ENCODE measurements around the gene CCDC51.
"Not testable (repeated sequence)": the region's sequence is repeated elsewhere in the genome, so short reads cannot be mapped to it uniquely, and the experiment has no call there.

The CCDC51 gene

GRCh38 chr3:48465531-48466378 is 25.8 kb upstream of the CCDC51 start:
- peak; percentile 83 for DNase-seq

- no peak for DNase-seq
Observed at GRCh38 chr3:48465237-48465530, 25.3 kb upstream of the CCDC51 start.

DNA sequence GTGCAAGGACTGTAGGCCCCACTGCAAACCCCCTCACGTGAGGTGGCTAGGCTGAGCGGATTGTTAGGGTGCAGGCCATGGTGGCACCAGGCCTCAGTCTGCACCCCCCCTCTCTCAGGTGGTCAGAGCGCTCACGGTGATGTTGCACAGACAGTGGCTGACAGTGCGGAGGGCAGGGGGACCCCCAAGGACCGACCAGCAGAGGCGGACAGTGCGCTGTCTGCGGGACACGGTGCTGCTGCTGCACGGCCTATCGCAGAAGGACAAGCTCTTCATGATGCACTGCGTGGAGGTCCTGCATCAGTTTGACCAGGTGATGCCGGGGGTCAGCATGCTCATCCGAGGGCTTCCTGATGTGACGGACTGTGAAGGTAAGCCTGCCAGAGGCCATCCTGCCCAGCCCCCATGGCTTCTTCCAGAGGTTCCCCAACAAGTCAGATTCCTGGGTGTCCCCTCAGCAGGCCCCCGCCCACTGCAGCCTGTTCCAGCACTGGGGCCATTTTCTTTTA is 24.8 kb upstream of the CCDC51 start:
- DNase-seq: no peak

DNA sequence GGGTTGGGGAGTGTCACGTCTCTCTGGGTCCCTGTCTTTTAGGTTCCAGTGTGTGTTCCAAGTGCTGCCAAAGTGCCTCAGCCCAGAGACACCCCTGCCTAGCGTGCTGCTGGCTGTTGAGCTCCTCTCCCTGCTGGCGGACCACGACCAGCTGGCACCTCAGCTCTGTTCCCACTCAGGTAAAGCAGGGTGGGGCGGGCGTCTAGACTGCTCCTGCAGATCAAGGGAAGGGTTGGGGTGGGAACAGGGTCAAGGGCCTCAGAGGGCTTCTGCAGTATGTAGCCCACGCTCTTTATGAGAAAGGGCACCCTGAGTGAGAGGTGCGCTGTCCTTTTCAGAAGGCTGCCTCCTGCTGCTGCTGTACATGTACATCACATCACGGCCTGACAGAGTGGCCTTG is 23.8 kb upstream of the CCDC51 start:
- no peak for DNase-seq

GRCh38 chr3:48461767-48462166 is 21.8 kb upstream of the CCDC51 start:
- not testable (repeated sequence) for DNase-seq

DNA sequence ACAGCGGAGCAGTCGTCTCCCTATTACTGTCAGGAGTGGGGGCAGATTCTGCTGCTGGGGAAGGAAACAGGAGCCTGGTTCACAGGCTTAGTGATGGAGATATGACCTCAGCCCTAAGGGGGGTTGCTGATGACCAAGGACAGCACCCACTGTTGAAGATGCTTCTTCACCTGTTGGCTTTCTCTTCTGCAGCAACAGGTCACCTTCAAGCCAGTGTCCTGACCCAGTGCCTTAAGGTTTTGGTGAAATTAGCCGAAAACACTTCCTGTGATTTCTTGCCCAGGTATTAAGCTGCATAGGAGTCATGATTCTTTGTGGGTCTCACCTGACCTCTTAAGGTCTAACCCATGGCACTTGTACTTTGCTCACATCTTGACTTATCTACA is 20.6 kb upstream of the CCDC51 start:
- no peak for DNase-seq

DNA sequence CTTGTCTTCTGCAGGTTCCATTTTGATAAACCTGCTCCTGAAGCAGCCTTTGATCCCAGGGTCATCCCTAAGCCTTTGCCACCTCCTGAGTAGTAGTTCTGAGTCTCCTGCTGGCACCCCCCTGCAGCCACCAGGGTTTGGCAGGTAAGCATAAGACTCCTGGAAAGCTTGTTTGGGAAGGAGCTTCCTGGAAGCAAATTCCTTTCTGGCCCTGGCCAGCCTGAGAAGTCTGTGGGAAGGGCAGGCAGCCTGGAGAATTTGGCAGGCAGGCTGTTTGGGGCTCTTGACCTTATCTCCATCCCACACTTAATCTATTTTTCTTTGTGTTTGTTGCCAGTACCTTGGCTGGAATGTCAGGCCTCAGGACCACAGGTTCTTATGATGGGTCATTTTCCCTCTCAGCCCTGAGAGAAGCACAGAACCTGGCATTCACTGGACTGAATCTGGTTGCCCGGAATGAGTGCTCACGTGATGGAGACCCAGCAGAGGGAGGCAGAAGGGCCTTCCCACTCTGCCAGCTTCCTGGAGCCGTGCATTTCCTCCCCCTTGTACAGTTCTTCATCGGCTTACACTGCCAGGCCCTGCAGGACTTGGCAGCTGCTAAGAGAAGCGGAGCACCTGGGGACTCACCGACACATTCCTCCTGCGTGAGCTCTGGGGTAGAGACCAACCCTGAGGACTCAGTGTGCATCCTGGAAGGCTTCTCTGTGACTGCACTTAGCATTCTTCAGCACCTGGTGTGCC is 20.0 kb upstream of the CCDC51 start:
- DNase-seq: no peak

DNA sequence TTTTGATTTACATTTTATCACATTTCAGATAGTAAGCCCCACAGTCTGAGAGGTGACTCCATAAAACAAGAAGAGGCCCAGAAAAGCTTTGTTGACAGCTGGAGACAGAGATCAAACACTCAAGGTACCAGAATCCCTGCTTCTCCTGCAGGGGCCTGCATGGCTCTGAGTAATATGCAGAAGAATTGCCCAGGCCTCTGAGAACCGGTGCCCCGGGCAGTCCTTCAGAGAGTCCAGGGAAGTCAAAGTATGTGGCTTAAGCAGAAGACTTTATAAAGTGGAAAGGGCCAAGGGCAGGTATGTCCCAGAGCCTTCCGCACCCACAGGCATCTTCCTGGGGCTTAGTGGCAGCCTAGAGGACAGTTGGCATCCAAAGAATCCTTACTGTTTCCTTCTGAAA is 19.4 kb upstream of the CCDC51 start:
- no peak for DNase-seq

GRCh38 chr3:48456456-48456855 is 16.5 kb upstream of the CCDC51 start:
- no peak for DNase-seq

- DNase-seq: no peak
Observed at GRCh38 chr3:48451270-48451669, 11.4 kb upstream of the CCDC51 start.

DNA sequence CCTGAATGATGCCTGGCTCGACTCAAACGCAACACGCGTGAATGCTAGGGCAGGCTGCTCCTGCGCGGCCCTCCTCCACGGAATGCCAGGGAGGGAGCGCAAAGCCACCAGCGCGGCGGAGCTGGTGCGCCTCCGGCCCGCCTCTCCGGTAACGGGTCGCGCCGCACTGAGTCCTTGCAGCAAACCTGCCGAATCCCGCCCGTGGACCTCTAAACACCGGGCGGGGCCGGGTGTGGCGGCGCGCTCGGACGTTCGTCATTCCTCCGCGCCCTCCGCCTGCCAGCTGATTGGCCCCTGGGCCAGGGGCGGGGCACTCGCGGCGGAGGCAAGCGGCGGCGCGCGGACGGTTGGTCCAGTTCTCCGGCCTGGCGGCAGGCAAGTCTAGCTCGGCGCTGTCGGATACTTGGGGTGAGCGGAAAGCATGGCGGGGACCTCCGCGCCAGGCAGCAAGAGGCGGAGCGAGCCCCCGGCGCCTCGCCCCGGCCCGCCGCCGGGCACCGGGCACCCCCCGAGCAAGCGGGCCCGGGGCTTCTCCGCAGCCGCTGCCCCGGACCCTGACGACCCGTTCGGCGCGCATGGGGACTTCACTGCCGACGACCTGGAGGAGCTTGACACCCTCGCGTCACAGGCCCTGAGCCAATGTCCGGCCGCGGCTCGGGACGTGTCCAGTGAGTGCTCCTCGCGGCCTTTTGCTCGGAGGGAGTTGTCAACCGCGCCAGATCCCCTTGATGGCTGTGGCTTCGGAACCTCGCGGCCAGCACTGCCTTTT is 6.7 kb upstream of the CCDC51 start, which contains the start of gene ATRIP:
Gene ATRIP (plus strand): TSS at position 313 of the 769 bp plus-strand sequence. CDS start 109 bp downstream, at position 422.
- peak; percentile 69 for DNase-seq

GRCh38 chr3:48446043-48446424 is 6.1 kb upstream of the CCDC51 start:
- no peak for DNase-seq

GRCh38 chr3:48445277-48445882 is 5.5 kb upstream of the CCDC51 start:
- no peak for DNase-seq

DNA sequence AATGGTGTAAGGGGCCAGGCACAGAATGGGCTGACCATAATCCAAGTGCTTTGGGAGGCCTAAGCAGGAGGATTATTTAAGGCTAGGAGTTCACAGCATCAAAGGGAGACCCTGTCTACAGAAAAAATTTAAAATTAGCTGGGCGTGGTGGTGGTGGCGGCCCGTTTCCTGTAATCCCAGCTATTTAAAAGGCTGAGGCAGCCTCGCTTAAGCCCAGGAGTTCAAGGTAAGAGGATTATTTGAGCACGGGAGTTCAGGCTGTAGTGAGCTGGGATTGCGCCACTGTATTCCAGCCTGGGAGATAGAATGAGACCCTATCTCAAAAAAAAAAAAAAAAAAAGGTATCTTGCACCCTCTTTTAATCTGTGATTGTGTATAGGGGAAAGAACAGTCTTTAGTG is 2.0 kb upstream of the CCDC51 start:
- no peak for DNase-seq

DNA sequence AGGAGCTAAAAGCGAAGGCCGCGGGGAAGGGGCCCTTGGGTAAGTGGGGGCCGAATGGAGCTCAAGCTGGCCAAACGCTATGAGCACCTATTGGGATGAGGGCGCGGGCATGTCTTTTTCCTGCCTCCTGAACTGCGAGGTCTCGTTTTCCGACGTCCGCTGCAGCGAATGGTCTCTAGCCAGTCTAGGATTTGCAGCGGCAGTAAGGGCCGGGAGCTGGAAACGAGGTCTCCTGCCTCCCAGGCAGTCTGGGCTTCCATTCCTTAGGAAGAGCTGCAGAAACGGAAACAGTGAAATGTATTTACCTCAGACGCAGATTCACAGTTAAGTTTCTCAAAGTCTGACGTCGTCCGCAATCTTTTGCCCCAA is 655 bp upstream of the CCDC51 start:
- no peak for DNase-seq

GRCh38 chr3:48437812-48438211 is 2.1 kb downstream of the CCDC51 start:
- no peak for DNase-seq

DNA sequence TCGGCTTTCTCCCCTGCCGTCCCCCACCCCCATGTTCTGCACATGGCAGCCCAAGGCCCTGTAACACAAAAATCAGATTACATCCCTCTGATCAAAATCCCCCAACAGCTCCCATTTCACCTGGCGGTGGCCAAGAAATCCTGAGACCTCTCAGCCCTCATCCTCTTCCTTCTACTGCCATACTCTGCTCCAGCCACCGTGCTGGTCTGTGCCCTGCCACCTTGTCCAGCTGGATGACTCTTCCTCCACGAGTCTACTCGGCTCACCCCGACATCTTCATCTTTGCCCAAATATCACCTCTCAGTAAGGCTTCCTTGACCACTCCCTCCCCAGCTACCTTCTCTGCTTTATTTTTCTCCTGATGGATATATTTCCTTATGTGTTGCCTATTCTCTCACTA is 3.1 kb downstream of the CCDC51 start:
- DNase-seq: no peak

DNA sequence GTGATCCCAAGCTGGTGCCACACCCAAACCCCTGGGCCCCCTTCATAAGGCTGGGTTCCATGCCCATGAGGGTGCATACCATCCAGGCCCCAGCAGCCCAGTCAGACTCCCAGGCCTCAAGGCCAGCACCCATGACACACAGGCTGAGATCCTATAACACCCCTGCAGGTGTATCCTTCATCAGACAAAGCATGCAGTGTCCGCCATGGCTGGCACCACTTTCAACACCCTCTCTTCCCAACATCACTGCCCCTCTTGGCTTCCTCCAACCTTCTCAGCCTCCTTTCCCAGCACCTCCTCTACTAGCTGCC is 3.5 kb downstream of the CCDC51 start:
- no peak for DNase-seq

DNA sequence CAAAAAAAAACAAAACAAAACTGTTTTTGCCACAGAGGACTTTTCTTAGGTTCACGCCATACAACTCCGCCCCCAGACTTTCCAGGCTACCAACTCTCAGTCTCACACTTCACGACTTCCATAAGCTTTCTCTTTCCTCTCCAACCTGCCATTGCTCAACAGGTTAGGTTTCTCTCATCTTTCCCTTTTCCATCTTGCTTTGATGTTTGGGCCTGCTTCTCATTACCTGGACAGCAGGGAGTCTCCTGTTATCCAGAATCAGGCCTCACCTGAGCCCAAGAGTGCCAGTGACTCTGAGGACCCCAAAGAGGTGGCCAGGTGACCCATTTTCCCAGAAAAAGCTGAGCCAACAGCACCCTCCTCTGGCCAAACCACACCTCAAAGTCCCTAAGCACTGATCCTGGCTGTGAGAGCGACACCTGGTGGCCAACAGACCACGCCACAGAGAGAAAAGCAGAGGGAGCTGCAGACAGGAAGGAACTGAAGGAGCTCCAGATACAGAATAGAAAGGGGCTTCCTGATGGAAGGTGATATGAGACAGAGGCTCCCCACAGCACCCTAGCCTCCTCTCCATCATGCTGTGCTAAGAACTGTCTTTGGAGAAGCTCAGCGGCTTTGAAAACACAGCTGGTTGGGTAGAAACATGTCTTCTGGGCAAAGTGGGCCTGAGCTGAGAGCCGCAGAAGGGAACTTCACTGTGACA is 4.0 kb downstream of the CCDC51 start:
- DNase-seq: peak; percentile 58

DNA sequence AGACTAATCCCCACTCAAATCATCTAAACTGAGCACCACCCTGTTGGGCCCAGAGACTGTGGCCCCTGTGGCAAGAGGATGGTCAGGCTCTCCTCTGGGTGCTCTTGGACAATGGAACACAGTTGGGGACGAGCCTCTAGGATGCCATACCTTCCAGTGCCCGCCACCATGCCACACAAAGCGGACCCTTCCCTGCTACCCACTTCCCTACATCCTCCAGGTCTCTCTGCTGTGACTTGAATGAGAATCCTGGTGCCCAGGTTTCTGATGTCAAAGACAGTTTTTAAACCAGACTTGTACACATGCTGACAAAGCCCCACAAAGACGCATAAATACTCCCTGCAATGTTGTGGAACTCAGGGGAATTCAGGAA is 4.7 kb downstream of the CCDC51 start:
- DNase-seq: no peak

- no peak for DNase-seq
Observed at GRCh38 chr3:48434591-48435222, 5.2 kb downstream of the CCDC51 start.

GRCh38 chr3:48433472-48434118 is 6.3 kb downstream of the CCDC51 start:
- no peak for DNase-seq
